Heart left ventricle (tissue), 16 donors: ENCODE results near the gene OBSL1. TPM values are rescaled to one million over a fixed set of nuclear protein-coding genes. Genes with fewer than 3 reads are reported as not detected.

Experiments
- ATAC-seq, 4 donors: fragments of 200-7000 bp; cut with Tn5 transposase; one replicate each; pipeline ENCODE4 v1.9.1; 2020 to 2022; ENCODE audit warnings: moderate library complexity in 4 of 4, mild to moderate bottlenecking in 3 of 4, moderate number of reproducible peaks in 1 of 4
- DNase-seq, 5 donors: peaks; one replicate each; pipeline ENCODE4 v3.0.0-alpha.2; 2020
- H3K27ac ChIP-seq, 12 donors: fragments of 200-600 bp; sonication (generic) in 4 of 12; one replicate each; pipeline versions ENCODE4 v1.5.0 to v1.8.0; 2016 to 2022; ENCODE audit warnings: mild to moderate bottlenecking in 2 of 12
- H3K27me3 ChIP-seq, 9 donors: fragments of 200-600 bp; sonication (generic) in 2 of 9; one replicate each; pipeline versions ENCODE4 v1.5.1 to v1.8.0; 2016 to 2022; ENCODE audit warnings: mild to moderate bottlenecking in 3 of 9
- H3K36me3 ChIP-seq, 9 donors: fragments of 200-600 bp; sonication (generic) in 2 of 9; one replicate each; pipeline versions ENCODE4 v1.5.0 to v1.8.0; 2018 to 2022; ENCODE audit warnings: mild to moderate bottlenecking in 2 of 9
- H3K4me1 ChIP-seq, 12 donors: fragments of 200-600 bp; sonication (generic) in 4 of 12; one replicate each; pipeline versions ENCODE4 v1.5.0 to v1.8.0; 2016 to 2022; ENCODE audit warnings: mild to moderate bottlenecking in 3 of 12
- H3K4me3 ChIP-seq, 12 donors: fragments of 200-600 bp; sonication (generic) in 4 of 12; one replicate each; pipeline versions ENCODE4 v1.5.0 to v1.8.0; 2017 to 2022; ENCODE audit warnings: mild to moderate bottlenecking in 9 of 12, moderate library complexity in 4 of 12
- H3K9me3 ChIP-seq, 12 donors: fragments of 200-600 bp; sonication (generic) in 4 of 12; one replicate each; pipeline versions ENCODE4 v1.5.0 to v1.8.0; 2016 to 2022; ENCODE audit warnings: mild to moderate bottlenecking in 1 of 12
- CTCF ChIP-seq, 12 donors: fragments of 200-600 bp; sonication (generic) in 4 of 12; IDR thresholded peaks; one replicate each; pipeline versions ENCODE4 v1.5.0 to v1.8.0; 2018 to 2022; ENCODE audit warnings: antibody characterized with exemption in 12 of 12, mild to moderate bottlenecking in 5 of 12
- POLR2A ChIP-seq, 2 donors: fragments of 450-650 bp; IDR thresholded peaks; one replicate each; pipeline ENCODE4 v1.6.1; 2017; ENCODE audit warnings: antibody characterized with exemption in 2 of 2, mild to moderate bottlenecking in 2 of 2, moderate library complexity in 2 of 2
- WGBS, 4 donors: extraction: QIAGEN DNeasy Blood & Tissue Kit in 2 of 4; methylation state at CpG; one replicate each; pipeline versions ENCODE4 v1.1.5 to v1.1.7; 2013 to 2018; 5-methylcytosine and 5-hydroxymethylcytosine counted together
- intact Hi-C, 10 donors: fragments of 100-400 bp; cut with DNase I; formaldehyde crosslinking; loops; one replicate each; pipeline versions ENCODE4 v1.11.1 to v1.14.2; 2022
- polyA plus RNA-seq, 2 donors: library from polyadenylated mRNA; stranded (reverse); fragments of 200-250 nt; gene quantifications; one replicate each; pipeline ENCODE4 v1.2.3, GENCODE V29; 2013
- total RNA-seq, 9 donors: library from RNA; depleted of rRNA in 2 of 9; stranded (reverse); fragments of >200 nt in 2 of 9; fragmentation: NEBNext Ultra II Directional in 3 of 9; extraction: Animal tissue kit (Norgen Biotek cat#: 25700) in 3 of 9; gene quantifications; one replicate each; pipeline versions ENCODE4 v1.1.0 to v1.2.4, GENCODE V29; 2016 to 2023
- donor health status: ischemic (EF 13 %, LVEDD 7.1; RV severe dilation, severe dysfunction).
- donor health status: healthy with polysubstance abuse.
- donor health status: DM: no; HTN: yes; CAD: no.
- donor health status: DM: no; HTN: no; CAD: no.
- donor health status: ischemic (EF 25% LVEDD 6.9; RV normal size, moderate dysfunction).
- donor health status: ischemic (EF 25% LVEDD 5.7; RV mildly dilated, moderate dysfunction).
- donor health status: healthy.
- donor health status: DM: yes; HTN: yes; CAD: no.
- donor health status: ischemic (EF 35%, LVEDD 5.7; RV mildly dilated, moderate dysfunction).
- donor health status: nonischemic (EF 11% LVEDD 7.7; RV severe dilation, severe dysfunction).
- donor health status: DM: yes; HTN: yes; CAD: no.
- donor health status: PGD.
- donor health status: ischemic (EF 29% LVEDD 5.4; RV normal size, mild dysfunction).
- donor health status: nonischemic (EF 23%, LVEDD 6.1; RV moderate dilation, normal function).

The OBSL1 gene
- total and polyA plus RNA-seq, 11 donors = 88.1 to 230 (median 177) TPM

DNA sequence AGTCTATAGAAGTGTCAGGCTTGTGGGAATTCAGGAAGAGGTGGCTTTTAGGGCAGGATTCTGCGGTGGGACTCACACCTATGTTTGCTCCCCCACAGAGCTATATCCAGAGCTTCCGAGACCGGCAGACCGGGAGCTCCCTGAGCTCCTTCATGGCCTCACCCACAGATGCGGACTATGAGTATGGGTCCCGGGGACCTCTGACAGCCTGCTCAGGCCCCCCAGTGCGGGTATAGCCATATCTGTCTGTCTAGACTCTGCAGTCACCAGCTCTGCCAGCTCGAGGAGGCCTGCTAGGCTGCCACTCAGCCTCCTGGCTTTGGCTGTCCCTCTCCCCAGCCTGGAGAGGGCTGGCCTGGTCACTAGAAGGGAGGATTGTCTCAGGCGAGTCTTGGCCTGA lies 21.7 kb downstream of the OBSL1 start:
- intact Hi-C loops = loop anchor here in 2 of 10 donors (10.0 kb wide), 2 partner anchors 55 to 95 kb away; no protein-coding TSS in a partner anchor
- H3K27ac ChIP-seq = no peak overlapping the region
- H3K36me3 ChIP-seq = peaks cover 0 to 5% (median 0%) of the 10 kb centered on the region in 9 donors
- TF ChIP-seq POLR2A (IDR thresholded peaks at IDR 0.05) (no peak), CTCF (IDR thresholded peaks at IDR 0.05) (no peak)
- ATAC-seq (no peak), DNase-seq (no peak)
- peaks cover 0 to 27% (median 3%) of the 10 kb centered on the region in 9 donors for H3K27me3 ChIP-seq
- WGBS, 4 donors = 84 to 91% (median 88%) methylated on average over 7 to 9 of the region's 9 CpGs
- H3K9me3 ChIP-seq = no peaks in the 10 kb centered on the region
- peaks cover 0 to 25% (median 13%) of the 10 kb centered on the region in 12 donors for H3K4me1 ChIP-seq
- H3K4me3 ChIP-seq = no peak overlapping the region

- ATAC-seq = no peak
- H3K4me1 ChIP-seq = peaks cover 0 to 31% (median 18%) of the 10 kb centered on the region in 12 donors
- H3K4me3 ChIP-seq = no peak overlapping the region
- H3K36me3 ChIP-seq = peaks cover 0 to 3% (median 0%) of the 10 kb centered on the region in 9 donors
- DNase-seq = no peak
- H3K27ac ChIP-seq = no peak overlapping the region
- WGBS, 4 donors = 92 to 94% (median 93%) methylated on average over 18 of the region's 18 CpGs
- no peaks in the 10 kb centered on the region for H3K9me3 ChIP-seq
- intact Hi-C loops = loop anchor here in 1 of 10 donors (10.0 kb wide), 1 partner anchor 96 kb away; no protein-coding TSS in a partner anchor
- peaks cover 0 to 33% (median 2%) of the 10 kb centered on the region in 9 donors for H3K27me3 ChIP-seq
- TF ChIP-seq POLR2A (IDR thresholded peaks at IDR 0.05) (no peak), CTCF (IDR thresholded peaks at IDR 0.05) (no peak)
Observed at GRCh38 chr2:219548990-219549389, 22.3 kb downstream of the OBSL1 start.

DNA sequence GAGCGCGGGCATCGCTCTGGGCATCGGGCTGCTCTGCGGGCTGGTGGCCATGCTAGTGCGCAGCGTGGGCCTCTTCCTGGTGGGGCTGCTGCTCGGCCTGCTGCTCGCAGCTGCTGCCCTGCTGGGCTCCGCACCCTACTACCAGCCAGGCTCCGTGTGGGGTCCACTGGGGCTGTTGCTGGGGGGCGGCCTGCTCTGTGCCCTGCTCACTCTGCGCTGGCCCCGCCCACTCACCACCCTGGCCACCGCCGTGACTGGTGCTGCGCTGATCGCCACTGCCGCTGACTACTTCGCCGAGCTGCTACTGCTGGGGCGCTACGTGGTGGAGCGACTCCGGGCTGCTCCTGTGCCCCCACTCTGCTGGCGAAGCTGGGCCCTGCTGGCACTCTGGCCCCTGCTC lies 23.7 kb downstream of the OBSL1 start:
- ATAC-seq = no peak
- Histone ChIP-seq H3K36me3 (peaks cover 0 to 3% (median 0%) of the 10 kb centered on the region in 9 donors), H3K27ac (no peak overlapping the region), H3K4me3 (no peak overlapping the region), H3K27me3 (peaks cover 0 to 31% (median 0%) of the 10 kb centered on the region in 9 donors), H3K9me3 (no peaks in the 10 kb centered on the region), H3K4me1 (peaks cover 0 to 35% (median 17%) of the 10 kb centered on the region in 12 donors)
- WGBS, 4 donors = 94 to 97% (median 95%) methylated on average over 18 to 26 of the region's 26 CpGs
- intact Hi-C loops = loop anchor here in 1 of 10 donors (10.0 kb wide), 1 partner anchor 97 kb away; no protein-coding TSS in a partner anchor
- DNase-seq = no peak
- TF ChIP-seq CTCF (IDR thresholded peaks at IDR 0.05) (no peak), POLR2A (IDR thresholded peaks at IDR 0.05) (no peak)

DNA sequence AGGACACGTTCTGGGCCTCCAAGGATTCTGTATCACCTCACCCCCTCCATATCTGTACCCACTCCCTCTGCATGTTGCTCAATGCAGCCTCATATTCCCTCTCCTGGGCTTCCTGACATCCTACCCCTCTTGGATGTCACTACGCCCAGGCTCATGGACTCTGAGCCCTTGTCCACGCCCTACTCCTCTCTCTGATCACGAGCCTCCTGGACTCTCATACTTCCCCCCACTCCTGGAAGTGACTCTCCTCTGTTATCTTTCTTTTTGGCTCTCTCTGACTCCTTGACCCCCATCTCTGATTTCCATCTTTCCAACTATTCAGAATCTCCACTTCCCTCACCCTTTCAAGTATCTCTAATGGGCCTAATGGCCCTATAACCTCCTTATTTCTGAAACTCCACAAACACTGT lies 25.4 kb downstream of the OBSL1 start:
- Histone ChIP-seq H3K27ac (no peak overlapping the region), H3K4me1 (peaks cover 0 to 35% (median 24%) of the 10 kb centered on the region in 12 donors), H3K27me3 (peaks cover 0 to 21% (median 0%) of the 10 kb centered on the region in 9 donors), H3K4me3 (no peak overlapping the region), H3K9me3 (no peaks in the 10 kb centered on the region), H3K36me3 (peaks cover 0 to 10% (median 7%) of the 10 kb centered on the region in 9 donors)
- TF ChIP-seq POLR2A (IDR thresholded peaks at IDR 0.05) (no peak), CTCF (IDR thresholded peaks at IDR 0.05) (no peak)
- no peak for ATAC-seq
- no peak for DNase-seq
- 64 to 74% (median 69%) methylated on average over 4 of the region's 4 CpGs for WGBS, 4 donors
- intact Hi-C loops = loop anchor here in 1 of 10 donors (10.0 kb wide), 1 partner anchor 99 kb away; no protein-coding TSS in a partner anchor
